MM.1S (cell line): Measurements from ENCODE around the gene FGD4.

Experiments
- CTCF ChIP-seq: fragments of 300-600 bp; sonication (generic); IDR thresholded peaks from 2 replicates; pipeline ENCODE4 v1.5.1; 2016; ENCODE audit warnings: antibody characterized with exemption, low read length, mixed read lengths
- EZH2phosphoT487 ChIP-seq: fragments of 300-600 bp; sonication (generic); IDR thresholded peaks from 2 replicates; pipeline ENCODE4 v1.6.1; 2018; ENCODE audit warnings: antibody characterized with exemption, low read length

GRCh38 chr12:32400114-32400672 is 835 bp downstream of the FGD4 start:
- TF ChIP-seq CTCF (no peak), EZH2phosphoT487 (no peak)
